GM15510 (cell line): ENCODE data around the gene PSMB5.

ENCODE experiments used
- POLR2A ChIP-seq: IDR thresholded peaks from 3 replicates; pipeline ENCODE4 v1.6.1; 2011; ENCODE audit warnings: borderline replicate concordance; ENCODE audit not compliant: insufficient read length; ENCODE audit errors: extremely low read depth

PSMB5 gene

DNA sequence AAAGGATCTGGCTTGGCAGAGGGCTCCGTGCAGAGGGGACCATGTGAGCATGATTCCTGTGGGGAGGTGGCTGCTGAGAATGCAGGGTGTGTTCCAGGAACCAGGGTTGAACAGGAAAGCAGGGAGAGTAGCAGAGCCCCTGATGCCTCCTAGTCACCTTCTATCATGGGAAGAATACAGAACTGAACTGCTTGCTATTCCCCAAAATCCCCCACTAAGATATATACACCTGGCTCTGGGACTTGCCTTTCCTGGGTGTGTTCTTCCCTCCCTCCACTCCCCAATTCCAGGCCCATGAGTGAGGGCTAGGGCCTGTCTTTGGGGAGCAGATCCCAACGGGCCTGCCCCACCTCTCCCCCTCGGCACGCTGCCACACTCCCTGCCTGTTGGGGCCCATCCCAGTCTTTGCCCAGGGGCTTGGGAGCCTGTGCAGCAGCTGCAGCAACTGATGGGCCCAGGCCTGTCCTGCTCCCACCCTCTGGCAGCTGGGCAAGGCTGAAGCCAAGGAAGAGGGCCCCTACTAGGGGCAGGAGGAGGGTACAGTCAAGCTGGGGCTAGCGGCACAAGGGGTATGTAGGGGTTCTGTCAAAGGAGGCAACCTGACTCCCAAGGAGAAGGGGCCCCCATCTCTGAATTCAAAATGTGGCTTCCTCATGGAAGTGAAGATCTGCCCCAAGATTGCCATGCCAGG, 55.6 kb downstream of the PSMB5 start:
- no peak for TF ChIP-seq POLR2A

DNA sequence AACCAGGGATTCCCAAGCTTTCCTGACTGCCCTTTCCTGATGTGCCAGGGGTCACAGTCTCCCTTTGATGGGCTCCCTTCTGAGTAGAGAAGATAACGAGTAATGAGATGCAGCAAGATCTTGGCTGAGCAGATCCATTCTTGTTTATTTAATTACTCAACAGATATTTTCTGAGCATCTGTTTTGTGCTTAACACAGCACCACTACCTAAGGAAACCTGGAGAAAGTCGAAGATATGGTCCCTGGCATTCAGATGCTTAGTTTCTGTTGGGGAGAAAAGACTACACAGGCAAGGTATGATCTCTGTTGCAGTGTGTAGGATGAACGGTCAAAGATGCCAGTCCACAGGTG, 56.2 kb downstream of the PSMB5 start:
- no peak for TF ChIP-seq POLR2A

DNA sequence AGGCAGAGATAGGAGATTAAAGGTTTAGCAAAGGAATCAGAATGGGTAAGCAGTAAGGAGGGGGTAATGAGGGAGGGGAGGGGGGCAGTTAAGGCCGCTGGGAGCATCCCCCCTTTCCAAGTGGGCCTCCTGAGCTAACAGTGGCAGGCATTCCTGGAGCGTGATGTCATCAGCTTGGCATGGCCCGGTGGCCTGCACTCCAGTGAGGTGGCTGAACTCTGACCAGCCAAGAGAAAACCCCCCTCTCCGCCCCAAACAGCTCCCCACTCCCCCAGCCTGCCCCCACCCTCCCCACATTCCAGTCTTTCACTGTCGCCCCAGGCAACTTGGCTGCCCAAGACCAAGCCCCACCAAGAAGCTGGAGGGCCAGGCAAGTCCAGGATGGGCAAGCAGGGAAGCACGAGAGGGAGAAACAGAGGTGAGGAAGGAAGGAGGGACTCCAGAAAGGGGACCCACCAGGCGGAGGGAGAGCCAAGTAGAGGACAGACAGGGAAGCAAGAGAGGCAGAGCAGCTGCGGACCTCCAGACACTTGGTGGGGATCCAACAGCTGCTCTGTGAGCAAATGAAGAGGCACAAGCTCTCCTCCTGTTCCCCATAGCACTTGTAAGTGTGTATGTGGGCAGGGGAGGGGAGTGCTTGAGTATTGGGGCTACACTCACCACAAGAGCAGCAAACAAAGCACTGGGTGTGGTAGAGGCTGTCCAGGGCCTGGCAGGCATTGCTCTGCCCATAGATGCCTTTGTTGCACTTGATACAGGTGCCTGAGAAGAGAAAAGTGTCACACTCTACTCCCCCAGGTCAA, 56.8 kb downstream of the PSMB5 start:
- TF ChIP-seq POLR2A: no peak

DNA sequence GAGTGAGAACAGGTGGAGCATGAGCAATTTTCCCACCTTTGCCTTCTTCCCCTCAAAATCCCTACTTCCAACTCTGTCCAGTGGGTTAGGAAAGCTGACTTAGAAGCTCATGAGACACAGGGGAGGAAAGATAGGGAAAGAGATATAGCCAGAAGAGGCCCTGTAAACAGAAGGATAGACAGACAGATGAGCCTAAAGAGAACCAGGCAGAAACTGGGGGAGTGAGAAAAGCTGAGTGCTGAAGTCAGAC, 57.3 kb downstream of the PSMB5 start:
- no peak for TF ChIP-seq POLR2A

DNA sequence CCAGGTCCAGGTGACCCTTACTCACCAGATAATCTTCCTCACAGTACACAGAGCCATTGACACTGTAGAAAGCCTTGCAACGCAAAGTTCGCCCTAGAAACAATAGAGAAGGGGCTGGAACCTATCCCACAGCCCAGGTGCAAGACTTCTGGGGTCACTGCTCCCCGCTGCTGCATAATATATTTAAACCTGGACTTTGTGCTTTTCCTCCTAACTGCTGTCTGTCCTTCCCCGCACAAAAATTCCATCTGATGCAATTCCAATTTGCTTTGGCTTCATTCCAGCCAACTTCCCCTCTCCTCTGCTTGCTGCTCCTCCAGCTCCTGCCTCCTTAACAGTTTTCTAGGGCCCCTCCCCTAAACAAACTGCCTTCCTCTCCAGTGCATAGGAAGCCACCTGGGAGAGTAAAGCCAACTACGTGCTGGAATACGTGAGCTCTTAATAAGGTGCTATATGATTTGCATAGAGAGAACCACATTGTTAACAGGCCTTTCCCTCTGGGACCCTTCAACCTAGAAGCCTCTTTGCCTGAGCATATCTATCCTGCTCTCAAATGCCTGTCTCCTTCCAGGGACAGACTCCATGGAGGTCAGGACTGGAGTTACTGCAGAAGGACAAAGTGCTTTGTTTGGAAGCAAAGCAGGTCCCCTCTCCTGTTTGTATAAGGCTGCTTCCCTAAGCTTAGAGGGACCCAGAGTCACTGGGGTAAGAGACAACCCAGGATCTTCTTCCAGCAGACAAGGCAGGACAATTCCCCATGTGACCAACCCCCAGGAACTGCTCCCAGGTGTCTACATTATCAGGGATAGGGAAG, 57.9 kb downstream of the PSMB5 start:
- no peak for TF ChIP-seq POLR2A
